ENCODE results near the gene BTG3.

Gene BTG3

DNA sequence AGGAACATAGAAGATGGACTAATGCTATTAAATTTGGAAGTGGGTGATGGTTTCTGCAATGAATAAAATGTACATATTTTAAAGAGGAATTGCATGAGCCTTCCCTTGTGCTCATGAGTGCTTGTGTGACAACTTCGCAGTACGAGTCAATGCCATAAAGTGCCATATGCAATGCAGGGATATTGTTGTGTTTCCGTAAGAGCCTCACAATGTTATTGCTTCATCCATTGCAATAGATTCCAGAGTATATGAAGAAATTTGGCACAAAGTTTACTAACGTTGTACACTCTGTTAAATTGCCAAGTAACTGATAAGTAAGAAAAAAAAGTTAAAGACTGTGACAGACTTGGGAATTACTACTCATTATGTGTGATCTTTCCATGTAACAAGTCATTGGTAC lies 22.3 kb downstream of the BTG3 start:
- intact Hi-C loops (cut with DNase I), result loop anchor here (5.0 kb wide), 1 partner anchor 78 kb away; the partner anchor contains the start of gene CXADR
- no peak for DNase-seq

- intact Hi-C loops (cut with DNase I), result loop anchor here (1.0 kb wide), 1 partner anchor 199 kb away; no protein-coding TSS in a partner anchor
- no peak for DNase-seq
Measured at GRCh38 chr21:17585875-17586450, 26.7 kb downstream of the BTG3 start.

GRCh38 chr21:17583898-17584297 lies 28.8 kb downstream of the BTG3 start:
- DNase-seq, result no peak
- intact Hi-C loops (cut with DNase I), result no loop called here

DNA sequence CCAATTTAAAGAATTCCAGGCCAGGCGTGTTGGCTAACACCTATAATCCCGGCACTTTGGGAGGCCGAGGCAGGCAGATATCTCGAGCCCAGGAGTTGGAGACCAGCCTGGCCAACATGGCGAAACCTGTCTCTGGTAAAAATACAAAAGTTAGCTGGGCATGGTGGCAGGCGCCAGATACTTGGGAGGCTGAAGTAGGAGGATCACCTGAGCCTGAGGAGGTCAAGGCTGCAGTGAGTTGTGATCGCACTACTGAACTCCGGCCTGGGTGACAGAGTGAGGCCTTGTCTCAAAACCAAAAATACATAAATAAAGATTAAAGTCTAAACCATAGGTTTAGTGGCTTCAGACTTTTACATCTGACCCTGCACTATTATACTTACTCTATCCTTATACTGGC lies 32.4 kb downstream of the BTG3 start:
- no peak for DNase-seq
- intact Hi-C loops (cut with DNase I), result no loop called here

GRCh38 chr21:17578876-17579275 lies 33.8 kb downstream of the BTG3 start:
- intact Hi-C loops (cut with DNase I), result no loop called here
- DNase-seq, result no peak

DNA sequence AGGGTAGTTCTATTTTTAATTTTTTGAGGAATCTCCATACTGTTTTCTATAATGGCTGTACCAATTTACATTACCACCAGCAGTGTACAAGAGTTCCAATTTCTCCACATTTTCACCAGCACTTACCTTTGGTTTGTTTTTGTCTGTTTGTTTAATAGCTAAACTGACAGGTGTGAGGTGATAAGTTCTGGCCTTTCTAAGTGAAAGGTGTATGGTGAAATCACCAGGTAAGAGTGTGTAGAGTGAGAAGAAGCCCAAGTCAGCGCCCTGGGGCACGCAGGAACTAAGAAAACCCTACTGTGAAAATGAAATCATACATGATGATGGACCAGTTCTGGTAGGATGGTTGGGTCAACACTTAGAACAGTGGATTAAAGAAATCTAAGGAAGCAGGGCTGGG lies 34.5 kb downstream of the BTG3 start:
- no peak for DNase-seq
- intact Hi-C loops (cut with DNase I), result no loop called here

- intact Hi-C loops (cut with DNase I), result no loop called here
- no peak for DNase-seq
Measured at GRCh38 chr21:17577701-17578100, 35.0 kb downstream of the BTG3 start.

DNA sequence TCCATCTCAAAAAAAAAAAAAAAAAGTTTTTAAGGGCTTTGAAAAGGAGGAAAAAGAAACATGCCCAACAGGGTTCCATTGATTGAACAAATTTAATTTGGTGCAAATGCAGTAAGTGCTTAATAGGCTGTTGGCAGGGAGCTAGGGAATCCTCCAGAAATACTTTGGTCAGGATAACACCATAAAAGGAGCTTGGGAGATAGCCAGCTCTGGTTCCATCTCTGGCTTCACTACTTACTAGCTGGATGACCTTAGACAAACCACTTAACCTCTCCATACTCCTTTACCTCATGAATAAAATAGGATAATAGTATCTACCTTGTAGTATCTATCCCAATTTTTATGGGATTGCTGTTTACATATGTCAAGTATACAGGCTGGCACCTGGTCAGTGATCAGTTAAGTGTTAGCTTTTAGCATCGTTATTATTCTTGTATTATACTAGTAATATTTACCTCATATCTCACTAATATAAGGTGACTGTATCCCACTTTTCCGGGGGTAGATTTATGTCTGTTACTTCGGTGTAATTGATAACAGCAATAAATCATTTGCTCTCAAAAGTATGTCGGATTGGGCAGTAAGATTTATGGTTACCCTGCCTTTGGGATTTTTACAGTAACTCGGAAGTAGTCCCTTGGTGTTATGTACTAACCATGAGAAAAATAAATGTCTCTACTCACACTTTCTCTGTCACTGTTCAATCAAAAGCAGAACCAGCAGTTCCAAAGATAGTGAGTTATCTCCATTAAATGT lies 36.4 kb downstream of the BTG3 start:
- intact Hi-C loops (cut with DNase I), result no loop called here
- no peak for DNase-seq

DNA sequence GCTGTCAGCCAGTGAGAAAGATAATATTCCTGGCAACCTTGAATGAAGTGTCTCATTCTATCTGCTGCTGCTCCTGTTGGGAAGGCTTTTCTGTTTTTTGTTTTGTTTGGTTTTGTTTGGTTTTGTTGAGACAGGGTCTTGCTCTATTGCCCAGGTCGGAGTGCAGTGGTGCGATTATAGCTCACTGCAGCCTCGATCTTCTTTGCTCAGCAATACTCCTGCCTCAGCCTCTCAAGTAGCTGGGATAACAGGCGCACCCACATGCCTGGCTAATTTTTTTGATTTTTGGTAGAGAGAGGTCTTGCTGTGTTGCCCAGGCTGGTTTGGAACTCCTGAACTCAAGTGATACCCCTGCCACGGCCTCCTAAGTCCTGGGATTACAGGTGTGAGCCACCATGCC lies 37.6 kb downstream of the BTG3 start:
- intact Hi-C loops (cut with DNase I), result no loop called here
- DNase-seq, result no peak

DNA sequence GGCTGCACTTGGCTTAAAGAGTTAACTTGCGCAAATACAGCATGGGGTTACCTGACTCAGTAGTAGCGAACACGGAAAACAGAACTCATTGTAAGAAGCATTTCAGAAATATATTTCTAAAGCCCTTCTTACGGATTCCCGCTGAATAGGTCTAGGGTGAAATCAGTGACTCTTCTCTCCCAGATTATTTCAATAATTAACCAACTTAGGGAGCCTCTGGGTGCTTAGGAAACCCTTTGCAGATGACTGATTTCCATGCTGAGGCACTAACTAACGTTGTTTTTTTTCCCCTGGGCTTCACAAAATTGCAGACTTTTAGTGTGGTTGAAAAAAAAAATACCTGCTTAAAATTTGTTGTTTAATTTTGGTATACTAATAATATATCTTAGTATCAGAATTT lies 40.3 kb downstream of the BTG3 start:
- intact Hi-C loops (cut with DNase I), result no loop called here
- DNase-seq, result no peak

DNA sequence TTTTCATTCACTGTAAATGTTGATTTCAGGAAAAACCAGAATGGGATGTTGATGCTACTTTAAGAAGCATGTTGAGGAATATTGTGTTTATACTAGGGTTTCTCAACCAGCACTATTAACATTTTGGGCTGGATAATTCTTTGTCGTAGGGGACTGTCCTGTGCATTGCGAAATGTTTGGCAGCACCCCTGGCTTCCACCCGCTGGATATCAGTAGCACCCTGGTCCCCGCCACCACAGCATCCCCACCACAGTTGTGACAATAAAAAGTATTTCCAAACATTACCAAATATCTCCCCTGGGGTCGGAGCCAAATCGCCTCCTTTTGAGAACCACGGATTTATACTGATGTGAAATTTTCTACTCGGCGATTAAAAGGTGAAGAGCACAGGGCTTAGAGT lies 41.9 kb downstream of the BTG3 start:
- intact Hi-C loops (cut with DNase I), result no loop called here
- no peak for DNase-seq

DNA sequence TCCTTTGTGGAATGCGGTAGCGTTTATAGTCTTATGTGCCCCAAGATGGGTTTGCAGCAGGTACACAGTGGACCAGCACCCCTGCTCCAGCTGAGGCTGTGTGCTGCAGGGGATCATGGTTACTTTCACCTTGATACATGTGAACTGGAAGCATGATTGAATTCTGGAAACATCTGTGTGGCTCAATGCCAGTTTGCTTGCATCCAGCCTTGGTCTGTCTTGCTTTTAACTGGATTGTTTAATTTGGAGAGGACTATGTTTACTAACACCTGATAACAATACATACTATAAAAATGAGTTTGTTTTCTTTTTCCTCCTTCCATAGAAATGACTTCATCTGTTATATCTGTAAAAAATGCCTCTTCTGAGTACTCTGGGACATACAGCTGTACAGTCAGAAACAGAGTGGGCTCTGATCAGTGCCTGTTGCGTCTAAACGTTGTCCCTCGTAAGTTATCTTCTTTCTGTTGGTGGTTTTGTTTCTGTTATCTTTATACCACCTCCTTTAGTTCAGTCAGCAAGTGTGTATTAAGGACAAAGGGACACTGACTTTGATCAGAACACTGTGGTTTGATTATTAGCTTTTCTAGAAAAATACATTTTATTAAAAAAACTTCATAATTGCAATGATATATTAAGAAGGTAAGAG lies 52.2 kb downstream of the BTG3 start:
- intact Hi-C loops (cut with DNase I), result no loop called here
- DNase-seq, result no peak

GRCh38 chr21:17554679-17555465 lies 57.8 kb downstream of the BTG3 start:
- intact Hi-C loops (cut with DNase I), result loop anchor here (2.0 kb wide), 1 partner anchor 168 kb away; no protein-coding TSS in a partner anchor

GRCh38 chr21:17554120-17554519 lies 58.6 kb downstream of the BTG3 start:
- DNase-seq, result no peak
- intact Hi-C loops (cut with DNase I), result loop anchor here (2.0 kb wide), 1 partner anchor 167 kb away; no protein-coding TSS in a partner anchor

More at GRCh38 chr21:17554679-17555465, 57.8 kb downstream of the BTG3 start:
- DNase-seq, result peak in 1 of 10 donors; percentile 20

GRCh38 chr21:17552410-17552809 lies 60.3 kb downstream of the BTG3 start:
- intact Hi-C loops (cut with DNase I), result no loop called here
- DNase-seq, result no peak

- DNase-seq, result no peak
- intact Hi-C loops (cut with DNase I), result no loop called here
Measured at GRCh38 chr21:17550671-17551308, 61.9 kb downstream of the BTG3 start.

DNA sequence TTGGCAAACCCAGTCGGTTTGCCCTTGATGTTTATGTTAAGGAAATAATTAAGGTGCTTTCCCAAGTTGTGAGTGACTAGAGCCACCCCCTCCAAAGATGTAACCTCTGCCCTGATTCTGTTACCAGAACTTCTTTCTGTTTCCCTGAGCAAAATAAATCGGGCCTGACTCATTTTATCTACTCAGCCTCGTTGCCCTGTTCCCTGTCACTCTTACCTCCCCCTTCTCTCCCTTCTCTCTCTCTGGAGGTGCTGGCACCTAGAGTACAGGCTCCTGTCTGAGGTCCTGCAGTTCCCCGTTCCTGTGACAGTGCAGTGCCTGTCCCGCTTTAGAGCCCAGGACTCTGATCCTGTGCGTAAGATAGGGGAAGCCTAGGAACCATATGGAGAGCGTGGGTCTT lies 64.4 kb downstream of the BTG3 start:
- no peak for DNase-seq
- intact Hi-C loops (cut with DNase I), result no loop called here

GRCh38 chr21:17545007-17545406 lies 67.7 kb downstream of the BTG3 start:
- intact Hi-C loops (cut with DNase I), result no loop called here
- DNase-seq, result no peak

Measured in posterior cingulate gyrus (tissue), 11 donors.